Mesenchymal stem cell (in vitro differentiated cells and primary cell): ENCODE results near the gene NDUFV1.
"Not testable (repeated sequence)": the region's sequence is repeated elsewhere in the genome, so short reads cannot be mapped to it uniquely, and the experiment has no call there.

ENCODE experiments used
- DNase-seq: peaks from one replicate; pipeline ENCODE4 v3.0.0-alpha.2; 2013
- H2AFZ ChIP-seq: one replicate; pipeline ENCODE4 v1.6.1; 2013; ENCODE audit warnings: low read depth, mild to moderate bottlenecking, control low read depth, inconsistent platforms, low read length, moderate library complexity
- H2AK5ac ChIP-seq: 2 replicates; pipeline ENCODE4 v1.6.1; 2013; ENCODE audit warnings: low read length, moderate library complexity, mild to moderate bottlenecking, inconsistent platforms; ENCODE audit not compliant: severe bottlenecking
- H2BK120ac ChIP-seq: one replicate; pipeline ENCODE4 v1.6.1; 2013; ENCODE audit warnings: low read depth, mild to moderate bottlenecking, inconsistent platforms, low read length, moderate library complexity
- H2BK12ac ChIP-seq, 2 experiments: one replicate each; pipeline ENCODE4 v1.6.1; 2013; ENCODE audit warnings: inconsistent platforms in 2 of 2, low read length in 2 of 2, mild to moderate bottlenecking in 2 of 2, moderate library complexity in 2 of 2, control low read depth in 1 of 2
- H2BK15ac ChIP-seq: one replicate; pipeline ENCODE4 v1.6.1; 2013; ENCODE audit warnings: mild to moderate bottlenecking, low read depth, inconsistent platforms; ENCODE audit not compliant: poor library complexity, severe bottlenecking
- H2BK5ac ChIP-seq: 2 replicates; pipeline ENCODE4 v1.6.1; 2013; ENCODE audit warnings: low read depth, mild to moderate bottlenecking, low read length, control low read depth, inconsistent platforms; ENCODE audit not compliant: poor library complexity, severe bottlenecking
- H3K14ac ChIP-seq, 2 experiments: one replicate each; pipeline ENCODE4 v1.6.1; 2013; ENCODE audit warnings: inconsistent platforms in 2 of 2, low read length in 2 of 2, control low read depth in 1 of 2, mild to moderate bottlenecking in 1 of 2, moderate library complexity in 1 of 2
- H3K18ac ChIP-seq, 2 experiments: one replicate each; pipeline ENCODE4 v1.6.1; 2013; ENCODE audit warnings: inconsistent platforms in 2 of 2, low read length in 2 of 2, control low read depth in 1 of 2, low read depth in 1 of 2, mild to moderate bottlenecking in 1 of 2
- H3K23ac ChIP-seq, 2 experiments: one replicate each; pipeline ENCODE4 v1.6.1; 2013; ENCODE audit warnings: inconsistent platforms in 2 of 2, low read length in 2 of 2, mild to moderate bottlenecking in 2 of 2, moderate library complexity in 2 of 2, control low read depth in 1 of 2
- H3K27ac ChIP-seq: 2 replicates; pipeline ENCODE4 v1.5.1; 2013; ENCODE audit warnings: mild to moderate bottlenecking, moderate library complexity, low read length, control low read depth, inconsistent platforms; ENCODE audit not compliant: poor library complexity, severe bottlenecking
- H3K27me3 ChIP-seq, 2 experiments: 2 replicates each; pipeline versions ENCODE4 v1.6.1 to v1.7.0; 2013; ENCODE audit warnings: low read length in 2 of 2, mild to moderate bottlenecking in 2 of 2, moderate library complexity in 2 of 2, control low read depth in 1 of 2, inconsistent platforms in 1 of 2; ENCODE audit not compliant: control insufficient read depth in 1 of 2, insufficient read depth in 1 of 2
- H3K36me3 ChIP-seq, 2 experiments: 2 replicates each; pipeline versions ENCODE4 v1.6.1 to v1.7.0; 2013; ENCODE audit warnings: low read length in 2 of 2, control low read depth in 1 of 2, inconsistent platforms in 1 of 2, low read depth in 1 of 2, mild to moderate bottlenecking in 1 of 2; ENCODE audit not compliant: insufficient read depth in 2 of 2, control insufficient read depth in 1 of 2
- H3K4ac ChIP-seq, 2 experiments: one replicate each; pipeline ENCODE4 v1.6.1; 2013; ENCODE audit warnings: inconsistent platforms in 2 of 2, low read length in 2 of 2, mild to moderate bottlenecking in 2 of 2, moderate library complexity in 2 of 2, control low read depth in 1 of 2, low read depth in 1 of 2
- H3K4me1 ChIP-seq: 2 replicates; pipeline ENCODE4 v1.6.1; 2013; ENCODE audit warnings: low read depth, low read length, control low read depth; ENCODE audit not compliant: control insufficient read depth, insufficient read depth
- H3K4me2 ChIP-seq: 2 replicates; pipeline ENCODE4 v1.6.1; 2013; ENCODE audit warnings: low read length, mild to moderate bottlenecking, inconsistent platforms; ENCODE audit not compliant: poor library complexity, severe bottlenecking
- H3K4me3 ChIP-seq, 2 experiments: 2 replicates each; pipeline versions ENCODE4 v1.5.1 to v1.7.0; 2013; ENCODE audit warnings: low read length in 2 of 2, mild to moderate bottlenecking in 2 of 2, control low read depth in 1 of 2, low read depth in 1 of 2; ENCODE audit not compliant: insufficient read depth in 1 of 2
- H3K79me1 ChIP-seq: replicated peaks from 2 replicates; pipeline ENCODE4 v1.6.1; 2013; ENCODE audit warnings: mild to moderate bottlenecking, control low read depth, low read length, inconsistent platforms; ENCODE audit not compliant: poor library complexity, severe bottlenecking
- H3K9ac ChIP-seq: 2 replicates; pipeline ENCODE4 v1.7.0; 2013; ENCODE audit warnings: mild to moderate bottlenecking, low read length, moderate library complexity
- H3K9me3 ChIP-seq: 2 replicates; pipeline ENCODE4 v1.7.0; 2013; ENCODE audit warnings: mild to moderate bottlenecking, low read length; ENCODE audit not compliant: control insufficient read depth
- H4K8ac ChIP-seq: one replicate; pipeline ENCODE4 v1.6.1; 2013; ENCODE audit warnings: inconsistent platforms, mild to moderate bottlenecking, low read length, moderate library complexity
- H4K91ac ChIP-seq: one replicate; pipeline ENCODE4 v1.6.1; 2013; ENCODE audit warnings: mild to moderate bottlenecking, low read length, inconsistent platforms
- WGBS: methylation state at CpG from one replicate; pipeline ENCODE4 v1.1.7; 2013; ENCODE audit warnings: mixed read lengths; 5-methylcytosine and 5-hydroxymethylcytosine counted together

NDUFV1 gene

GRCh38 chr11:67586568-67587250 is 20.0 kb upstream of the NDUFV1 start:
- H2BK12ac ChIP-seq: no peak overlapping the region
- H3K4me1 ChIP-seq: peaks cover 29% of the 10 kb centered on the region
- peaks cover 27 to 39% of the 10 kb centered on the region in 2 experiments for H3K36me3 ChIP-seq
- no peak overlapping the region for H2AFZ ChIP-seq
- H3K79me1 ChIP-seq: peaks cover 4% of the 10 kb centered on the region
- H3K4me3 ChIP-seq: no peak overlapping the region
- no peak overlapping the region for H3K18ac ChIP-seq
- H2BK5ac ChIP-seq: no peak overlapping the region
- DNase-seq: no peak
- H4K8ac ChIP-seq: no peak overlapping the region
- H3K9ac ChIP-seq: no peak overlapping the region
- H3K4ac ChIP-seq: no peak overlapping the region
- H2BK15ac ChIP-seq: no peak overlapping the region
- no peak overlapping the region for H3K14ac ChIP-seq
- H3K27ac ChIP-seq: no peak overlapping the region
- no peak overlapping the region for H2BK120ac ChIP-seq
- H3K9me3 ChIP-seq: no peaks in the 10 kb centered on the region
- H3K4me2 ChIP-seq: no peak overlapping the region
- 99% methylated on average over 4 of the region's 5 CpGs for WGBS
- no peak overlapping the region for H4K91ac ChIP-seq
- H3K27me3 ChIP-seq: peaks cover 0 to 4% of the 10 kb centered on the region in 2 experiments
- no peak overlapping the region for H2AK5ac ChIP-seq
- no peak overlapping the region for H3K23ac ChIP-seq

DNA sequence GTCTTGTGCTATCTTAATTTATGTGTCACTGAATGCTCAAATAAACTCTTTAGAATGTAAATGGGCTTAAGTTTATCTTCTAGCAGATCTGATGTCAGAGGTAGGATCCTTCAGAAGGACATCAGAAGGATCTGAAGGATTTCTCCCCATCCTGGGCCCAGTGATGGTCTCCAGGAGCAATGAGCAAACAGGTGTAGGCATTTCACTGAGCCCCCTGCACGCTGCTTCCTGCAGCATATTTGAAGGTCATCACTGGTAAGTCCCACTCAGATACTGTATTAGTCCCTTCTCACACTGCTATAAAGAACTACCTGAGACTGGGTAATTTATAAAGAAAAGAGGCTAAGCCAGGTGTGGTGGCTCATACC is 18.6 kb upstream of the NDUFV1 start:
- no peak overlapping the region for H3K18ac ChIP-seq
- H3K4me3 ChIP-seq: no peak overlapping the region
- no peak overlapping the region for H3K9ac ChIP-seq
- no peak overlapping the region for H4K91ac ChIP-seq
- H4K8ac ChIP-seq: no peak overlapping the region
- no peak overlapping the region for H2BK5ac ChIP-seq
- H2AK5ac ChIP-seq: no peak overlapping the region
- H3K4me1 ChIP-seq: peaks cover 22% of the 10 kb centered on the region
- no peak overlapping the region for H3K4me2 ChIP-seq
- peaks cover 27 to 39% of the 10 kb centered on the region in 2 experiments for H3K36me3 ChIP-seq
- H2BK15ac ChIP-seq: no peak overlapping the region
- H3K4ac ChIP-seq: no peak overlapping the region
- H2BK120ac ChIP-seq: no peak overlapping the region
- H3K79me1 ChIP-seq: peaks cover 4% of the 10 kb centered on the region
- H3K9me3 ChIP-seq: no peaks in the 10 kb centered on the region
- no peak overlapping the region for H3K27ac ChIP-seq
- WGBS: no CpG with 5 or more reads among the region's 1 CpG
- no peak overlapping the region for H2BK12ac ChIP-seq
- H3K23ac ChIP-seq: no peak overlapping the region
- DNase-seq: no peak
- no peak overlapping the region for H3K14ac ChIP-seq
- H2AFZ ChIP-seq: no peak overlapping the region
- peaks cover 0 to 3% of the 10 kb centered on the region in 2 experiments for H3K27me3 ChIP-seq

- Histone ChIP-seq H3K4me1 (peaks cover 22% of the 10 kb centered on the region), H3K27me3 (peaks cover 0 to 11% of the 10 kb centered on the region in 2 experiments), H3K36me3 (peaks cover 27 to 39% of the 10 kb centered on the region in 2 experiments)
- H2BK15ac ChIP-seq, H3K27ac ChIP-seq, H3K79me1 ChIP-seq, H2BK120ac ChIP-seq, DNase-seq, H3K9ac ChIP-seq, H3K4me2 ChIP-seq, H3K23ac ChIP-seq, H4K91ac ChIP-seq, H2BK5ac ChIP-seq, H2AK5ac ChIP-seq, H3K4ac ChIP-seq, H4K8ac ChIP-seq, H3K4me3 ChIP-seq, H2BK12ac ChIP-seq, H3K18ac ChIP-seq, H2AFZ ChIP-seq, H3K14ac ChIP-seq, H3K9me3 ChIP-seq: not testable (repeated sequence)
- 97% methylated on average over 5 of the region's 11 CpGs for WGBS
These were observed 17.8 kb upstream of the NDUFV1 start for GRCh38 chr11:67588899-67589415.

- Histone ChIP-seq H3K9me3 (peaks cover 4% of the 10 kb centered on the region), H4K91ac (no peak overlapping the region), H2BK5ac (no peak overlapping the region), H3K4ac (no peak overlapping the region), H3K23ac (no peak overlapping the region), H3K79me1 (peaks cover 1% of the 10 kb centered on the region), H3K18ac (no peak overlapping the region), H3K27ac (no peak overlapping the region), H2AFZ (no peak overlapping the region), H2BK120ac (no peak overlapping the region), H3K9ac (no peak overlapping the region), H2BK12ac (no peak overlapping the region), H3K4me1 (no peaks in the 10 kb centered on the region), H3K4me3 (no peak overlapping the region), H3K4me2 (no peak overlapping the region), H2AK5ac (no peak overlapping the region), H2BK15ac (no peak overlapping the region), H3K14ac (no peak overlapping the region), H3K27me3 (peaks cover 0 to 13% of the 10 kb centered on the region in 2 experiments), H4K8ac (no peak overlapping the region), H3K36me3 (peaks cover 7% of the 10 kb centered on the region in 2 experiments)
- 71% methylated on average over 12 of the region's 12 CpGs for WGBS
- DNase-seq: no peak
These were observed 13.7 kb upstream of the NDUFV1 start for GRCh38 chr11:67592880-67593564.
